RWPE2 (cell line): ENCODE measurements around the gene DPF3.
A peak's percentile ranks its signal among the peaks of the same experiment; 100 is the strongest.
"Not testable (repeated sequence)": the region's sequence is repeated elsewhere in the genome, so short reads cannot be mapped to it uniquely, and the experiment has no call there.

Experiments
- ATAC-seq: fragments of 200-7000 bp; cut with Tn5 transposase; 3 replicates; pipeline ENCODE4 v1.9.1; 2021; ENCODE audit warnings: low read depth
- DNase-seq: peaks from one replicate; pipeline ENCODE4 v3.0.0-alpha.2; 2020; ENCODE audit warnings: low spot score
- H3K27ac ChIP-seq: fragments of 450-650 bp; 2 replicates; pipeline ENCODE4 v1.5.1; 2017; ENCODE audit warnings: mild to moderate bottlenecking; ENCODE audit not compliant: poor library complexity, severe bottlenecking
- H3K27me3 ChIP-seq: fragments of 250-450 bp; sonication (Bioruptor Pico); 2 replicates; pipeline ENCODE4 v1.5.1; 2021; ENCODE audit warnings: mild to moderate bottlenecking, moderate library complexity; ENCODE audit not compliant: insufficient read depth, poor library complexity, severe bottlenecking
- H3K36me3 ChIP-seq: fragments of 250-450 bp; sonication (Bioruptor Pico); 2 replicates; pipeline ENCODE4 v1.5.1; 2020; ENCODE audit warnings: low read depth, mild to moderate bottlenecking, moderate library complexity
- H3K4me1 ChIP-seq: fragments of 250-450 bp; sonication (Bioruptor Pico); 2 replicates; pipeline ENCODE4 v1.5.1; 2021; ENCODE audit warnings: mild to moderate bottlenecking, moderate library complexity; ENCODE audit not compliant: insufficient read depth, poor library complexity, severe bottlenecking
- H3K4me3 ChIP-seq: fragments of 250-450 bp; sonication (Bioruptor Pico); 2 replicates; pipeline ENCODE4 v1.5.1; 2021; ENCODE audit warnings: mild to moderate bottlenecking, moderate library complexity; ENCODE audit not compliant: severe bottlenecking
- H3K9me3 ChIP-seq: fragments of 250-450 bp; sonication (Bioruptor Pico); 2 replicates; pipeline ENCODE4 v1.5.1; 2021; ENCODE audit warnings: mild to moderate bottlenecking, moderate library complexity; ENCODE audit not compliant: severe bottlenecking
- TF ChIP-seq, protein P1 (sequence below): fragments of 450-650 bp; IDR thresholded peaks from one replicate; pipeline ENCODE4 v1.5.1; 2017; ENCODE audit warnings: mild to moderate bottlenecking, moderate library complexity; ENCODE audit not compliant: poor library complexity, severe bottlenecking

The DPF3 gene

DNA sequence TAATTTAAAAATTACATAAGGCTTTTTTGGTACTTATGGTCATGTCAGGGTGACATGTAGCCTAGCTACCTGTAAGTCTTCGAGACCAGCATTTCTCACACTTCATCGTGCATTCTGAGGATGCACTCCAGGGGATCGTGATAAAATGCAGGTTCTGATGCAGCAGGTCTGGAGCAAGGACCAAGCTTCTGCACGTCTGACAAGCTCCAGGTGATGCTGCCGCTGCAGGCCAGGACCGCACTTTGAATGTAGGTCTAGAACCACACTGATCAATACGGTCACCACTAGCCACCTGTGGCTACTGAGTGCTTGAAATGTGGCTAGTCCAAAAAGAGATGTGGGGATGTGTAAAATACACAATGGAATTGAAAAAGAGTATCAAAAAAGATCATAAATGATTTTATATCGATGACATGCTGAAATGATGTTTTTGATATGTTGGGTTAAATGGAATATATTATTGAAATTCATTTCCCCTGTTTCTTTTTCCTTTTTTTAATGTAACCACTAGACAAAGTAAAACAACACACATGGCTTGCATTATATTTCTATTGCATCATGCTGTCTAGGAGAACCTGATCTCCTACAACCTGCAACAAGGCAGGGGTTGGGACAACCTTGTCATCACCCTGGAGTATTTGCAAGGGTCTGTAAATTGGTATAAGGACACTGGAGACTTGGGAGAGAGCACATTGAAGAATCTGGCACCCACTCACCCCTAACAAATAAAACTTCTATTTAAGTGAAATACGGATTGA is 142.4 kb downstream of the DPF3 start:
- H3K4me3 ChIP-seq = no peak overlapping the region
- DNase-seq (no peak), ATAC-seq (no peak)
- no peaks in the 10 kb centered on the region for H3K9me3 ChIP-seq
- TF ChIP-seq, protein P1, sequence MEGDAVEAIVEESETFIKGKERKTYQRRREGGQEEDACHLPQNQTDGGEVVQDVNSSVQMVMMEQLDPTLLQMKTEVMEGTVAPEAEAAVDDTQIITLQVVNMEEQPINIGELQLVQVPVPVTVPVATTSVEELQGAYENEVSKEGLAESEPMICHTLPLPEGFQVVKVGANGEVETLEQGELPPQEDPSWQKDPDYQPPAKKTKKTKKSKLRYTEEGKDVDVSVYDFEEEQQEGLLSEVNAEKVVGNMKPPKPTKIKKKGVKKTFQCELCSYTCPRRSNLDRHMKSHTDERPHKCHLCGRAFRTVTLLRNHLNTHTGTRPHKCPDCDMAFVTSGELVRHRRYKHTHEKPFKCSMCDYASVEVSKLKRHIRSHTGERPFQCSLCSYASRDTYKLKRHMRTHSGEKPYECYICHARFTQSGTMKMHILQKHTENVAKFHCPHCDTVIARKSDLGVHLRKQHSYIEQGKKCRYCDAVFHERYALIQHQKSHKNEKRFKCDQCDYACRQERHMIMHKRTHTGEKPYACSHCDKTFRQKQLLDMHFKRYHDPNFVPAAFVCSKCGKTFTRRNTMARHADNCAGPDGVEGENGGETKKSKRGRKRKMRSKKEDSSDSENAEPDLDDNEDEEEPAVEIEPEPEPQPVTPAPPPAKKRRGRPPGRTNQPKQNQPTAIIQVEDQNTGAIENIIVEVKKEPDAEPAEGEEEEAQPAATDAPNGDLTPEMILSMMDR = no peak
- H3K27ac ChIP-seq = no peak overlapping the region
- no peaks in the 10 kb centered on the region for H3K36me3 ChIP-seq
- no peaks in the 10 kb centered on the region for H3K27me3 ChIP-seq
- H3K4me1 ChIP-seq = no peaks in the 10 kb centered on the region

DNA sequence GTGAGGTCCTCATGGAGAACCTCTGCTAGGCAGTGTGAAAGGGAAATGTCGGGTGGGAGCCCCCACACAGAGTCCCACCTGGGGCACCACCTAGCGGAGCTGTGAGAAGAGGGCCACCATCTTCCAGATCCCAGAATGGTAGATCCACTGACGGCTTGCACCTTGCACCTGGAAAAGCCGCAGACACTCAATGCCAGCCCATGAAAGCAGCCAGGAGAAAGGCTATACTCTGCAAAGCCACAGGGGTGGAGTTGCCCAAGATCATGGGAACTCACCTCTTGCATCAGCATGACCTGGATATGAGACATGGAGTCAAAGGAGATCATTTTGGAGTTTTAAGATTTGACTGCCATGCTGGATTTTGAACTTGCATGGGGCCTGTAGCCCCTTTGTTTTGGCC is 145.0 kb downstream of the DPF3 start:
- not testable (repeated sequence) for H3K27me3 ChIP-seq, H3K9me3 ChIP-seq, DNase-seq, H3K4me3 ChIP-seq, H3K36me3 ChIP-seq, H3K27ac ChIP-seq, ATAC-seq
- H3K4me1 ChIP-seq = peaks cover 12% of the 10 kb centered on the region

DNA sequence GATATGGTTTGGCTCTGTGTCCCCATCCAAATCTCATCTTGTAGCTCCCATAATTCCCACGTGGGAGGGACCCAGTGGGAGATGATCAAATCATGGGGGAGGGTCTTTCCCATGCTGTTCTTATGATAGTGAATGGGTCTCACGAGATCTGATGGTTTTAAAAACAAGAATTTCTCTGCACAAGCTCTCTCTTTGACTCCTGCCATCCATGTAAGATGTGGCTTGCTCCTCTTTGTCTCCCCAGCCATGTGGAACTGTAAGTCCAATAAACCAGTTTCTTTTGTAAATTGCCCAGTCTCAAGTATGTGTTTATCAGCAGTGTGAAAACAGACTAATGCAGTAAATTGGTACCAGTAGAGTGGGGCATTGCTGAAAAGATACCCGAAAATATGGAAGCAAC is 146.2 kb downstream of the DPF3 start:
- Histone ChIP-seq H3K36me3 (no peaks in the 10 kb centered on the region), H3K9me3 (no peaks in the 10 kb centered on the region), H3K27me3 (no peaks in the 10 kb centered on the region), H3K27ac (no peak overlapping the region), H3K4me3 (no peak overlapping the region), H3K4me1 (peaks cover 12% of the 10 kb centered on the region)
- DNase-seq = no peak
- TF ChIP-seq, protein P1 = no peak
- ATAC-seq = no peak

DNA sequence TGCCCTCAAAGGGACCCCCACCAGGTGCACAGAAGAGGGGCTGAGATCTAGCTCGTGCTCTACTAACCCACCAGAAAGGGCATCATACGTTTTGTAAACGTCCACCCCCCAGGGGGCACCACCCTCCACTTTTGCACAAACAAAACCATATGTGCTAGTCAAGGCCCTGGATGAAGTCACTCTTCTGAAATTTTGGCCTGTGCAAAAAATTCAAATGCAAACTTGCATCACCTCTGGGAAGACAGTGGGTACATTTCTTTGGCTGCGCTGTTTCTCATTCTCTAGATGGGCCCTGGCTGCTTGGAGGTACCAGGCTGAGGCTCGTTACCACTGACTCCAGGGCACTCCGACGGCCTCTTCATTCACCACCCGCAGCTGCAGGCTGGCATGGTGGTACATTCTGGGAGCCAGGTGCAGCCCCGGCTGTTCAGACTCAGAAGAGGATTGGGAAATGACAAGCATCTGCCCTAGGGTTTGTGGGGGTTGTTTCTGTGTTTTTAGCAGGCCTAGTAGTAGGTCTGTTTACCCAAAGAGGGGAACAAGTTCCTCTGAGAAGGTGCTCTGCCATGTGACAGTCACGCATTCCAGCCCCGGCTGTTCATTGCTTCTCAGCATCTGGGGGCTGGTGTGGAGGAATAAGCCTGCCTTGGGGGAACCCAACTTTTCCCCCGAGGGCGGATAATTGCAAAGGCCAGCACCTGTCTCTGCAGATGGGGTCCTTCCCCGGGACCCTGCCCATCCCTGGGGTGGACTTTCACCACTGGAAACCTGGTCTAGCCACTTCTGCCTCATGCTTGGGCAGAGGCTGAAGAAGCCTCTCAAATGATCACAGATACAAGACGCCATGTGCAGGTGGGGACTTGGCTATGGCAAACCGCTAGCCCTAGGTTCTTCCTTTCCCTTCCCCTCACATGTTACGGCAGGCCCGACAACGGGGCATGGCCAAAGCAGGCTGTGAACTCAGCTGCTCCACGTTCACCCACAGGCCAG is 147.6 kb downstream of the DPF3 start:
- H3K27ac ChIP-seq = peak overlapping the region; percentile 29
- no peaks in the 10 kb centered on the region for H3K9me3 ChIP-seq
- no peaks in the 10 kb centered on the region for H3K36me3 ChIP-seq
- TF ChIP-seq, protein P1 = peak; percentile 1
- no peak overlapping the region for H3K4me3 ChIP-seq
- no peaks in the 10 kb centered on the region for H3K27me3 ChIP-seq
- peaks cover 12% of the 10 kb centered on the region for H3K4me1 ChIP-seq
- peak; percentile 19; the same call in 2 of the 3 replicates for ATAC-seq
- DNase-seq = no peak

DNA sequence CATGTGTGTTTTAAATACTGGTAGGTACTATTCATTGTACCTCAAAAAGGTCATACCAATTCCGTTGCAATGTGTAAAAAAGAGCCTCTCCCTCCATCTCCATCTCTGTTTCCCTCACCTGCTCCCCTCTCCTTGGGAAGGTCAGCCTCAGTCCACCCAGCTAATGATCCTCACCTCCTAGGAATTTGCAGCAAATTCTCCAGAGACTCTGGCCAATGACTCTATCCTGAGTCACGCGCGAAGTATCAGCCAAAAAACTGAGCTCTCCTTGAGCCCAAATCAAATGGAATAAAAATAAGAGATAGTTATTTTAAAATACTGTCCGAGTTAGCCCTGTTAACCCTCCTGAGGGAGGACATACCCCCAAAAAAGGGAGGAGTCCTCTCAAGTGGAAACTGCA is 148.4 kb downstream of the DPF3 start:
- Histone ChIP-seq H3K9me3 (no peaks in the 10 kb centered on the region), H3K27me3 (no peaks in the 10 kb centered on the region), H3K4me3 (no peak overlapping the region), H3K36me3 (no peaks in the 10 kb centered on the region), H3K4me1 (peaks cover 12% of the 10 kb centered on the region), H3K27ac (peak overlapping the region; percentile 29)
- DNase-seq (no peak), ATAC-seq (peak; percentile 98)
- TF ChIP-seq, protein P1 = no peak
